Activated CD4-positive, alpha-beta T cell treated with anti-CD3 and anti-CD28 coated beads for 36 hours (primary cell): ENCODE results near the gene APOOL. TPM values are rescaled to one million over a fixed set of nuclear protein-coding genes. Genes with fewer than 3 reads are reported as not detected.
"Not testable (repeated sequence)": the region's sequence is repeated elsewhere in the genome, so short reads cannot be mapped to it uniquely, and the experiment has no call there.

ENCODE experiments used
- ATAC-seq: fragments of 200-7000 bp; cut with Tn5 transposase; one replicate; pipeline ENCODE4 v1.10.0; 2021; ENCODE audit warnings: mild to moderate bottlenecking, moderate library complexity
- CTCF ChIA-PET: fragments of 350-600 bp; sonication (Branson Sonifier 250); formaldehyde crosslinking; loops from one replicate; lab custom pipeline; 2021; ENCODE audit warnings: antibody characterized with exemption; lab: Charles Lee
- POLR2A ChIA-PET: fragments of 350-600 bp; sonication (Branson Sonifier 250); formaldehyde crosslinking; loops from one replicate; lab custom pipeline; 2021; ENCODE audit warnings: antibody characterized with exemption, inconsistent platforms; lab: Charles Lee
- DNase-seq: peaks from one replicate; pipeline ENCODE4 v3.0.0-alpha.2; 2020
- H3K27ac Mint-ChIP-seq: one replicate; pipeline ENCODE4 v1.8.0; 2021; ENCODE audit warnings: mixed read lengths
- H3K27me3 Mint-ChIP-seq: one replicate; pipeline ENCODE4 v1.8.0; 2021; ENCODE audit warnings: mixed read lengths
- H3K36me3 Mint-ChIP-seq: one replicate; pipeline ENCODE4 v1.8.0; 2021; ENCODE audit warnings: low read depth, mixed read lengths
- H3K4me1 Mint-ChIP-seq: one replicate; pipeline ENCODE4 v1.8.0; 2021; ENCODE audit warnings: mixed read lengths
- H3K4me3 Mint-ChIP-seq: one replicate; pipeline ENCODE4 v1.8.0; 2021; ENCODE audit warnings: mild to moderate bottlenecking, moderate library complexity, mixed read lengths
- H3K9me3 Mint-ChIP-seq: one replicate; pipeline ENCODE4 v1.8.0; 2021; ENCODE audit warnings: low read depth, mixed read lengths
- intact Hi-C, 2 experiments: fragments of 100-400 bp; cut with DNase I in 1 of 2; cut with micrococcal nuclease in 1 of 2; formaldehyde crosslinking; loops; one replicate each; pipeline versions ENCODE4 v1.14.2 to v1.15.1; 2022 to 2024; cut with DNase I, micrococcal nuclease
- total RNA-seq, 2 experiments: library from RNA; stranded (reverse); gene quantifications; one replicate each; pipeline ENCODE4 v1.2.3, GENCODE V29; 2021

Gene APOOL
- total RNA-seq, 2 experiments from 2014 or later = 18.3 to 22.3 TPM

GRCh38 chrX:85024044-85024443 is 20.4 kb downstream of the APOOL start:
- peaks cover 15% of the 10 kb centered on the region for H3K36me3 Mint-ChIP-seq
- CTCF ChIA-PET = no interaction called here
- H3K27ac Mint-ChIP-seq = no peak overlapping the region
- H3K27me3 Mint-ChIP-seq = no peaks in the 10 kb centered on the region
- no peak for ATAC-seq
- no peak for DNase-seq
- H3K4me3 Mint-ChIP-seq = no peak overlapping the region
- no peaks in the 10 kb centered on the region for H3K9me3 Mint-ChIP-seq
- no peaks in the 10 kb centered on the region for H3K4me1 Mint-ChIP-seq
- POLR2A ChIA-PET = no interaction called here
- intact Hi-C loops = no loop called here

- DNase-seq (no peak), ATAC-seq (no peak)
- no peaks in the 10 kb centered on the region for H3K9me3 Mint-ChIP-seq
- H3K27me3 Mint-ChIP-seq = no peaks in the 10 kb centered on the region
- no peaks in the 10 kb centered on the region for H3K4me1 Mint-ChIP-seq
- ChIA-PET POLR2A (no interaction called here), CTCF (no interaction called here)
- H3K27ac Mint-ChIP-seq = no peak overlapping the region
- peaks cover 13% of the 10 kb centered on the region for H3K36me3 Mint-ChIP-seq
- intact Hi-C loops = no loop called here
- H3K4me3 Mint-ChIP-seq = no peak overlapping the region
Measured at GRCh38 chrX:85024562-85024961, 20.9 kb downstream of the APOOL start.

GRCh38 chrX:85026170-85026569 is 22.5 kb downstream of the APOOL start:
- Mint-ChIP-seq H3K27me3 (no peaks in the 10 kb centered on the region), H3K4me3 (no peak overlapping the region), H3K4me1 (no peaks in the 10 kb centered on the region), H3K27ac (no peak overlapping the region), H3K9me3 (no peaks in the 10 kb centered on the region), H3K36me3 (peaks cover 12% of the 10 kb centered on the region)
- ChIA-PET POLR2A (no interaction called here), CTCF (no interaction called here)
- intact Hi-C loops = no loop called here
- DNase-seq (no peak), ATAC-seq (no peak)

- H3K36me3 Mint-ChIP-seq = peaks cover 10% of the 10 kb centered on the region
- CTCF ChIA-PET = no interaction called here
- no peaks in the 10 kb centered on the region for H3K9me3 Mint-ChIP-seq
- DNase-seq = no peak
- H3K4me3 Mint-ChIP-seq = no peak overlapping the region
- no peaks in the 10 kb centered on the region for H3K27me3 Mint-ChIP-seq
- intact Hi-C loops = no loop called here
- H3K4me1 Mint-ChIP-seq = no peaks in the 10 kb centered on the region
- POLR2A ChIA-PET = no interaction called here
- no peak for ATAC-seq
- no peak overlapping the region for H3K27ac Mint-ChIP-seq
Measured at GRCh38 chrX:85029043-85029442, 25.4 kb downstream of the APOOL start.

GRCh38 chrX:85031505-85031904 is 27.8 kb downstream of the APOOL start:
- H3K4me3 Mint-ChIP-seq = no peak overlapping the region
- H3K9me3 Mint-ChIP-seq = no peaks in the 10 kb centered on the region
- no peaks in the 10 kb centered on the region for H3K4me1 Mint-ChIP-seq
- no peak for ATAC-seq
- ChIA-PET POLR2A (no interaction called here), CTCF (no interaction called here)
- DNase-seq = no peak
- peaks cover 3% of the 10 kb centered on the region for H3K36me3 Mint-ChIP-seq
- no peaks in the 10 kb centered on the region for H3K27me3 Mint-ChIP-seq
- intact Hi-C loops = no loop called here
- no peak overlapping the region for H3K27ac Mint-ChIP-seq

- no peak for DNase-seq
- Mint-ChIP-seq H3K36me3 (peaks cover 13% of the 10 kb centered on the region), H3K4me1 (peaks cover 9% of the 10 kb centered on the region), H3K27me3 (no peaks in the 10 kb centered on the region), H3K9me3 (peaks cover 7% of the 10 kb centered on the region), H3K4me3 (no peak overlapping the region), H3K27ac (no peak overlapping the region)
- ChIA-PET POLR2A (no interaction called here), CTCF (no interaction called here)
- ATAC-seq = no peak
- intact Hi-C loops = no loop called here
Measured at GRCh38 chrX:85037114-85037513, 33.4 kb downstream of the APOOL start.

- Mint-ChIP-seq H3K4me3 (no peak overlapping the region), H3K27ac (no peak overlapping the region), H3K36me3 (no peaks in the 10 kb centered on the region), H3K9me3 (no peaks in the 10 kb centered on the region), H3K27me3 (no peaks in the 10 kb centered on the region), H3K4me1 (peaks cover 4% of the 10 kb centered on the region)
- ATAC-seq (no peak), DNase-seq (no peak)
- POLR2A ChIA-PET = no interaction called here
- CTCF ChIA-PET = no interaction called here
- intact Hi-C loops = loop anchor here in 1 of 2 experiments (2.0 to 5.0 kb wide), 3 partner anchors 49 to 1004 kb away; partner anchors contain the start of gene APOOL
Measured at GRCh38 chrX:85051627-85052026, 48.0 kb downstream of the APOOL start.

- H3K4me1 Mint-ChIP-seq = peaks cover 4% of the 10 kb centered on the region
- ATAC-seq = peak; percentile 47
- no peak for DNase-seq
- H3K27ac Mint-ChIP-seq = no peak overlapping the region
- POLR2A ChIA-PET = no interaction called here
- CTCF ChIA-PET = interaction anchor here (1.0 kb wide), 1 partner anchor 8 kb away, joined by 3 read pairs; no protein-coding TSS in a partner anchor
- peaks cover 3% of the 10 kb centered on the region for H3K36me3 Mint-ChIP-seq
- intact Hi-C loops = loop anchor here in 1 of 2 experiments (2.0 to 5.0 kb wide), 3 partner anchors 50 to 1005 kb away; partner anchors contain the start of gene APOOL
- H3K27me3 Mint-ChIP-seq = no peaks in the 10 kb centered on the region
- no peak overlapping the region for H3K4me3 Mint-ChIP-seq
- H3K9me3 Mint-ChIP-seq = no peaks in the 10 kb centered on the region
Measured at GRCh38 chrX:85052205-85052604, 48.5 kb downstream of the APOOL start.

GRCh38 chrX:85052636-85053343 is 49.1 kb downstream of the APOOL start:
- ATAC-seq (peak; percentile 78), DNase-seq (no peak)
- Mint-ChIP-seq H3K4me1 (peaks cover 4% of the 10 kb centered on the region), H3K4me3 (no peak overlapping the region), H3K27ac (no peak overlapping the region), H3K27me3 (no peaks in the 10 kb centered on the region), H3K36me3 (peaks cover 3% of the 10 kb centered on the region), H3K9me3 (no peaks in the 10 kb centered on the region)
- CTCF ChIA-PET = interaction anchor here (1.0 kb wide), 1 partner anchor 8 kb away, joined by 3 read pairs; no protein-coding TSS in a partner anchor
- intact Hi-C loops = loop anchor here in 1 of 2 experiments (2.0 to 5.0 kb wide), 3 partner anchors 50 to 1005 kb away; partner anchors contain the start of gene APOOL
- POLR2A ChIA-PET = no interaction called here

- H3K27me3 Mint-ChIP-seq = no peaks in the 10 kb centered on the region
- H3K9me3 Mint-ChIP-seq = no peaks in the 10 kb centered on the region
- H3K4me3 Mint-ChIP-seq = no peak overlapping the region
- no peaks in the 10 kb centered on the region for H3K4me1 Mint-ChIP-seq
- no peak overlapping the region for H3K27ac Mint-ChIP-seq
- ATAC-seq (no peak), DNase-seq (no peak)
- peaks cover 22% of the 10 kb centered on the region for H3K36me3 Mint-ChIP-seq
- intact Hi-C loops = no loop called here
- POLR2A ChIA-PET = no interaction called here
- CTCF ChIA-PET = no interaction called here
Measured at GRCh38 chrX:85065512-85066198, 62.0 kb downstream of the APOOL start.

GRCh38 chrX:85077247-85077646 is 73.6 kb downstream of the APOOL start:
- intact Hi-C loops, H3K4me3 Mint-ChIP-seq, H3K9me3 Mint-ChIP-seq, DNase-seq, CTCF ChIA-PET, POLR2A ChIA-PET, H3K27me3 Mint-ChIP-seq, H3K4me1 Mint-ChIP-seq, H3K27ac Mint-ChIP-seq, ATAC-seq: not testable (repeated sequence)
- H3K36me3 Mint-ChIP-seq = peaks cover 20% of the 10 kb centered on the region
